ENCODE measurements around the gene BRIP1.

The BRIP1 gene

GRCh38 chr17:61716225-61716829 lies 147.0 kb downstream of the BRIP1 start:
- FAIRE-seq, result no peak

GRCh38 chr17:61715348-61715747 lies 148.0 kb downstream of the BRIP1 start:
- FAIRE-seq, result no peak

More at GRCh38 chr17:61716225-61716829, 147.0 kb downstream of the BRIP1 start:
- DNase-seq (ENCODE audit: extremely low spot score, insufficient read length, low read depth), result no peak

GRCh38 chr17:61714300-61714699 lies 149.0 kb downstream of the BRIP1 start:
- no peak for FAIRE-seq
- no peak for DNase-seq (ENCODE audit: extremely low spot score, insufficient read length, low read depth)

More at GRCh38 chr17:61715348-61715747, 148.0 kb downstream of the BRIP1 start:
- no peak for DNase-seq (ENCODE audit: extremely low spot score, insufficient read length, low read depth)

- FAIRE-seq, result no peak
- DNase-seq (ENCODE audit: extremely low spot score, insufficient read length, low read depth), result no peak
Measured at GRCh38 chr17:61713035-61713434, 150.3 kb downstream of the BRIP1 start.

- DNase-seq (ENCODE audit: extremely low spot score, insufficient read length, low read depth), result no peak
- no peak for FAIRE-seq
Measured at GRCh38 chr17:61710546-61710945, 152.8 kb downstream of the BRIP1 start.

GRCh38 chr17:61709567-61709966 lies 153.8 kb downstream of the BRIP1 start:
- DNase-seq (ENCODE audit: extremely low spot score, insufficient read length, low read depth), result no peak
- no peak for FAIRE-seq

GRCh38 chr17:61704935-61705449 lies 158.3 kb downstream of the BRIP1 start:
- FAIRE-seq, result no peak
- DNase-seq (ENCODE audit: extremely low spot score, insufficient read length, low read depth), result no peak

GRCh38 chr17:61702450-61702849 lies 160.9 kb downstream of the BRIP1 start:
- DNase-seq (ENCODE audit: extremely low spot score, insufficient read length, low read depth) (no peak), FAIRE-seq (no peak)

- no peak for DNase-seq (ENCODE audit: extremely low spot score, insufficient read length, low read depth)
- no peak for FAIRE-seq
Measured at GRCh38 chr17:61701978-61702377, 161.3 kb downstream of the BRIP1 start.

- FAIRE-seq (no peak), DNase-seq (ENCODE audit: extremely low spot score, insufficient read length, low read depth) (no peak)
Measured at GRCh38 chr17:61701334-61701733, 162.0 kb downstream of the BRIP1 start.

GRCh38 chr17:61700252-61700651 lies 163.1 kb downstream of the BRIP1 start:
- no peak for FAIRE-seq
- DNase-seq (ENCODE audit: extremely low spot score, insufficient read length, low read depth), result no peak

- DNase-seq (ENCODE audit: extremely low spot score, insufficient read length, low read depth), result no peak
- FAIRE-seq, result no peak
Measured at GRCh38 chr17:61699694-61700093, 163.6 kb downstream of the BRIP1 start.

- DNase-seq (ENCODE audit: extremely low spot score, insufficient read length, low read depth), result no peak
- FAIRE-seq, result no peak
Measured at GRCh38 chr17:61699032-61699431, 164.3 kb downstream of the BRIP1 start.

GRCh38 chr17:61698244-61698643 lies 165.1 kb downstream of the BRIP1 start:
- FAIRE-seq, result no peak
- no peak for DNase-seq (ENCODE audit: extremely low spot score, insufficient read length, low read depth)

GRCh38 chr17:61695779-61696337 lies 167.5 kb downstream of the BRIP1 start:
- no peak for FAIRE-seq
- DNase-seq (ENCODE audit: extremely low spot score, insufficient read length, low read depth), result no peak

- FAIRE-seq (no peak), DNase-seq (ENCODE audit: extremely low spot score, insufficient read length, low read depth) (no peak)
Measured at GRCh38 chr17:61694095-61694494, 169.2 kb downstream of the BRIP1 start.

GRCh38 chr17:61689610-61690180 lies 173.6 kb downstream of the BRIP1 start:
- FAIRE-seq, result no peak
- DNase-seq (ENCODE audit: extremely low spot score, insufficient read length, low read depth), result no peak

GRCh38 chr17:61687769-61688168 lies 175.6 kb downstream of the BRIP1 start:
- FAIRE-seq, result no peak

GRCh38 chr17:61686113-61686512 lies 177.2 kb downstream of the BRIP1 start:
- DNase-seq (ENCODE audit: extremely low spot score, insufficient read length, low read depth) (no peak), FAIRE-seq (no peak)

More at GRCh38 chr17:61687769-61688168, 175.6 kb downstream of the BRIP1 start:
- DNase-seq (ENCODE audit: extremely low spot score, insufficient read length, low read depth), result no peak

- FAIRE-seq, result no peak
- DNase-seq (ENCODE audit: extremely low spot score, insufficient read length, low read depth), result no peak
Measured at GRCh38 chr17:61684818-61685217, 178.5 kb downstream of the BRIP1 start.

- no peak for FAIRE-seq
- DNase-seq (ENCODE audit: extremely low spot score, insufficient read length, low read depth), result no peak
Measured at GRCh38 chr17:61684172-61684571, 179.2 kb downstream of the BRIP1 start.
